ENCODE results near the gene GNA15.

The GNA15 gene

GRCh38 chr19:3118232-3119070 is 17.4 kb upstream of the GNA15 start:
- no peak overlapping the region for H3K4me3 ChIP-seq (replicated peaks in 1 of 2; ENCODE audit: low read depth in 2 of 2, low read length in 2 of 2)

GRCh38 chr19:3119071-3119595 is 16.7 kb upstream of the GNA15 start:
- no peak overlapping the region for H3K4me3 ChIP-seq (replicated peaks in 1 of 2; ENCODE audit: low read depth in 2 of 2, low read length in 2 of 2)
- TF ChIP-seq CTCF (IDR thresholded peaks at IDR 0.05; ENCODE audit: low read depth, low read length) = no peak
- no peak for DNase-seq (ENCODE audit: low read depth in 2 of 2)

More at GRCh38 chr19:3118232-3119070, 17.4 kb upstream of the GNA15 start:
- TF ChIP-seq CTCF (IDR thresholded peaks at IDR 0.05; ENCODE audit: low read depth, low read length) = no peak
- DNase-seq (ENCODE audit: low read depth in 2 of 2) = no peak

GRCh38 chr19:3119693-3120380 is 16.0 kb upstream of the GNA15 start:
- no peak for DNase-seq (ENCODE audit: low read depth in 2 of 2)
- no peak for TF ChIP-seq CTCF (IDR thresholded peaks at IDR 0.05; ENCODE audit: low read depth, low read length)
- no peak overlapping the region for H3K4me3 ChIP-seq (replicated peaks in 1 of 2; ENCODE audit: low read depth in 2 of 2, low read length in 2 of 2)

- no peak overlapping the region for H3K4me3 ChIP-seq (replicated peaks in 1 of 2; ENCODE audit: low read depth in 2 of 2, low read length in 2 of 2)
- DNase-seq (ENCODE audit: low read depth in 2 of 2) = no peak
- TF ChIP-seq CTCF (IDR thresholded peaks at IDR 0.05; ENCODE audit: low read depth, low read length) = no peak
Measured at GRCh38 chr19:3120611-3121276, 15.1 kb upstream of the GNA15 start.

GRCh38 chr19:3121396-3121795 is 14.4 kb upstream of the GNA15 start:
- no peak for TF ChIP-seq CTCF (IDR thresholded peaks at IDR 0.05; ENCODE audit: low read depth, low read length)
- no peak for DNase-seq (ENCODE audit: low read depth in 2 of 2)
- H3K4me3 ChIP-seq (replicated peaks in 1 of 2; ENCODE audit: low read depth in 2 of 2, low read length in 2 of 2) = no peak overlapping the region

GRCh38 chr19:3121821-3122511 is 13.9 kb upstream of the GNA15 start:
- no peak for DNase-seq (ENCODE audit: low read depth in 2 of 2)
- TF ChIP-seq CTCF (IDR thresholded peaks at IDR 0.05; ENCODE audit: low read depth, low read length) = no peak
- no peak overlapping the region for H3K4me3 ChIP-seq (replicated peaks in 1 of 2; ENCODE audit: low read depth in 2 of 2, low read length in 2 of 2)

All from cardiac fibroblast (primary cell).